HL-60 (cell line): Measurements from ENCODE around the gene RAD50.

Experiments
- DNase-seq, 2 experiments: peaks; one replicate each; pipeline ENCODE4 v3.0.0-alpha.2; 2010 to 2020; ENCODE audit warnings: low read depth in 1 of 2, low spot score in 1 of 2
- H3K27ac ChIP-seq: fragments of 250-450 bp; sonication (Bioruptor Pico); replicated peaks from 2 replicates; pipeline ENCODE4 v1.5.1; 2020; ENCODE audit warnings: mild to moderate bottlenecking, moderate library complexity
- H3K27me3 ChIP-seq: fragments of 250-450 bp; sonication (Bioruptor Pico); 2 replicates; pipeline ENCODE4 v1.5.1; 2021; ENCODE audit warnings: mild to moderate bottlenecking, moderate library complexity; ENCODE audit not compliant: insufficient read depth, poor library complexity, severe bottlenecking
- H3K4me3 ChIP-seq: replicated peaks from 2 replicates; pipeline ENCODE4 v1.5.1; 2011; ENCODE audit warnings: mild to moderate bottlenecking, control low read depth, low read length; ENCODE audit not compliant: insufficient read depth
- GABPA ChIP-seq: IDR thresholded peaks from 2 replicates; pipeline ENCODE4 v1.6.1; 2012; ENCODE audit warnings: low read depth
- POLR2AphosphoS5 ChIP-seq: IDR thresholded peaks from 2 replicates; pipeline ENCODE4 v1.6.1; 2012; ENCODE audit warnings: low read depth
- SPI1 ChIP-seq: IDR thresholded peaks from 2 replicates; pipeline ENCODE4 v1.6.1; 2012; ENCODE audit warnings: low read depth, mild to moderate bottlenecking, borderline replicate concordance
- TF ChIP-seq, protein P1 (sequence below): IDR thresholded peaks from 2 replicates; pipeline ENCODE4 v1.6.1; 2012; ENCODE audit warnings: low read depth; ENCODE audit not compliant: insufficient replicate concordance
- TF ChIP-seq, protein P2 (sequence below): IDR thresholded peaks from one replicate; pipeline ENCODE4 v1.5.1; 2011; ENCODE audit warnings: low read length, control low read depth, inconsistent platforms; ENCODE audit not compliant: insufficient read depth

The RAD50 gene

DNA sequence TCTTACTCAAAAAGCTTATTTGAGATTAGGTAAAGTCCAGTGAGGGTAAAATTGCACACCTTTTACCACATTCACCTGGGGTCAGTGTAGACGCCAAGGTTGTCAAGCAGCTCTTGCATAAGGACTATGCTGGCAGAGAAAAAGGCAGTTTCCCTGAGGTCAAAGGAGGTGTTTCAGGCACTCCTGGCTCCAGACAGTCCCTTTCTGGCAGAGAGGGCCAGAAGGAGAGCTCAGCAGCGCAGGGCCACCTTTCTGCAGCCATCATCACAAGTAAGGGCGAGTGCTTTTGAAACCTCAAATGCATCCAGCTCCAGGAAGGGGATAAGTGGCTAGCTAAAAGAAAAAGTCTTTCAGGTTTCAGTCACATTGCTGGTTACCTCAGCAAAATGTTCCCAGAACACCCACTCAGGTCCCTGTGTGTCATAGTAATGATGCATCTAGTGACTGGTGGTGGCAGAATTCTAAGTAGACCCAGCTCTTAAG lies 84.5 kb downstream of the RAD50 start:
- TF ChIP-seq, protein P1, sequence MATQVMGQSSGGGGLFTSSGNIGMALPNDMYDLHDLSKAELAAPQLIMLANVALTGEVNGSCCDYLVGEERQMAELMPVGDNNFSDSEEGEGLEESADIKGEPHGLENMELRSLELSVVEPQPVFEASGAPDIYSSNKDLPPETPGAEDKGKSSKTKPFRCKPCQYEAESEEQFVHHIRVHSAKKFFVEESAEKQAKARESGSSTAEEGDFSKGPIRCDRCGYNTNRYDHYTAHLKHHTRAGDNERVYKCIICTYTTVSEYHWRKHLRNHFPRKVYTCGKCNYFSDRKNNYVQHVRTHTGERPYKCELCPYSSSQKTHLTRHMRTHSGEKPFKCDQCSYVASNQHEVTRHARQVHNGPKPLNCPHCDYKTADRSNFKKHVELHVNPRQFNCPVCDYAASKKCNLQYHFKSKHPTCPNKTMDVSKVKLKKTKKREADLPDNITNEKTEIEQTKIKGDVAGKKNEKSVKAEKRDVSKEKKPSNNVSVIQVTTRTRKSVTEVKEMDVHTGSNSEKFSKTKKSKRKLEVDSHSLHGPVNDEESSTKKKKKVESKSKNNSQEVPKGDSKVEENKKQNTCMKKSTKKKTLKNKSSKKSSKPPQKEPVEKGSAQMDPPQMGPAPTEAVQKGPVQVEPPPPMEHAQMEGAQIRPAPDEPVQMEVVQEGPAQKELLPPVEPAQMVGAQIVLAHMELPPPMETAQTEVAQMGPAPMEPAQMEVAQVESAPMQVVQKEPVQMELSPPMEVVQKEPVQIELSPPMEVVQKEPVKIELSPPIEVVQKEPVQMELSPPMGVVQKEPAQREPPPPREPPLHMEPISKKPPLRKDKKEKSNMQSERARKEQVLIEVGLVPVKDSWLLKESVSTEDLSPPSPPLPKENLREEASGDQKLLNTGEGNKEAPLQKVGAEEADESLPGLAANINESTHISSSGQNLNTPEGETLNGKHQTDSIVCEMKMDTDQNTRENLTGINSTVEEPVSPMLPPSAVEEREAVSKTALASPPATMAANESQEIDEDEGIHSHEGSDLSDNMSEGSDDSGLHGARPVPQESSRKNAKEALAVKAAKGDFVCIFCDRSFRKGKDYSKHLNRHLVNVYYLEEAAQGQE, result no peak
- TF ChIP-seq SPI1 (no peak), POLR2AphosphoS5 (no peak), GABPA (no peak)
- TF ChIP-seq, protein P2, sequence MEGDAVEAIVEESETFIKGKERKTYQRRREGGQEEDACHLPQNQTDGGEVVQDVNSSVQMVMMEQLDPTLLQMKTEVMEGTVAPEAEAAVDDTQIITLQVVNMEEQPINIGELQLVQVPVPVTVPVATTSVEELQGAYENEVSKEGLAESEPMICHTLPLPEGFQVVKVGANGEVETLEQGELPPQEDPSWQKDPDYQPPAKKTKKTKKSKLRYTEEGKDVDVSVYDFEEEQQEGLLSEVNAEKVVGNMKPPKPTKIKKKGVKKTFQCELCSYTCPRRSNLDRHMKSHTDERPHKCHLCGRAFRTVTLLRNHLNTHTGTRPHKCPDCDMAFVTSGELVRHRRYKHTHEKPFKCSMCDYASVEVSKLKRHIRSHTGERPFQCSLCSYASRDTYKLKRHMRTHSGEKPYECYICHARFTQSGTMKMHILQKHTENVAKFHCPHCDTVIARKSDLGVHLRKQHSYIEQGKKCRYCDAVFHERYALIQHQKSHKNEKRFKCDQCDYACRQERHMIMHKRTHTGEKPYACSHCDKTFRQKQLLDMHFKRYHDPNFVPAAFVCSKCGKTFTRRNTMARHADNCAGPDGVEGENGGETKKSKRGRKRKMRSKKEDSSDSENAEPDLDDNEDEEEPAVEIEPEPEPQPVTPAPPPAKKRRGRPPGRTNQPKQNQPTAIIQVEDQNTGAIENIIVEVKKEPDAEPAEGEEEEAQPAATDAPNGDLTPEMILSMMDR, result no peak
- Histone ChIP-seq H3K27me3 (no peaks in the 10 kb centered on the region), H3K4me3 (no peak overlapping the region), H3K27ac (no peak overlapping the region)
- no peak for DNase-seq

DNA sequence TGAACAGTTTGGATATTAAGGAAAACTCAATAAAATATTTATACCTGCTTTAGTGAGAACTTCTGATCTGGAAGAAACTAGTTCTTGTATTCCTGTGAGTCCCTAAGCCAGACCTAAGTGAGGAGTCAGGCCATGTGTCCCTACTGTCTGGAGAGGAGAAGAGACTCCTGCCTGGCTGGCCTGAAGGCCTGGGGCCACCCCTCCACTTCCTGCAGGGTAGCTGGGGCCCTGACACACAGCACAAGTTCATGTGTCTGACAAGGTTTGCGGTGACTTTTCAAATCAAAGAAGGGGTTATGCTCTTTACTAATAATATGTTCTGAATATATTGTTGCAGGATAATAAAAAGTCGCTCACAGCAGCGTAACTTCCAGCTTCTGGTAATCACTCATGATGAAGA lies 85.1 kb downstream of the RAD50 start:
- Histone ChIP-seq H3K27ac (no peak overlapping the region), H3K4me3 (no peak overlapping the region), H3K27me3 (no peaks in the 10 kb centered on the region)
- TF ChIP-seq POLR2AphosphoS5, result no peak
- TF ChIP-seq, protein P1, result no peak
- TF ChIP-seq SPI1, result no peak
- TF ChIP-seq GABPA, result no peak
- TF ChIP-seq, protein P2, result no peak
- no peak for DNase-seq

DNA sequence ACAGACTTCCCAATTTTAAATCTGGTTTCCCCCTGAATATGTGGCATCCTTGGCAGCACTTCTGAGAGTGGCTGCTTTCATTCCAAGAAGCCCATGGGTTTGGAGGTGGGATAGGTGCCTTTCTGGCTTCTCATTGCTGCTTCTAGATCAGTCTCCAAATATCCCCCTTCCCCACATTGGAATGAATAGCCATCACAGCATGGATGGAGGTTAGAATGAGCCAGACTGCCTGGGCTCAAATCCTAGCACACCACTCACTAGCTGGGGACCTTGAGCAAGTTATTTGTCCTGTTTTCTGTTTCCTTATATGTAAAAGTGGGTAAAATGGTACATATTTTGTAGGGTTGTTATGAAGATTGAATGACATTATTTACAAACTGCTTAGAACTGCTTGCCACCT lies 87.4 kb downstream of the RAD50 start:
- H3K4me3 ChIP-seq, result no peak overlapping the region
- DNase-seq, result no peak
- TF ChIP-seq SPI1 (no peak), GABPA (no peak), POLR2AphosphoS5 (no peak)
- TF ChIP-seq, protein P1, result no peak
- TF ChIP-seq, protein P2, result no peak
- H3K27ac ChIP-seq, result no peak overlapping the region
- no peaks in the 10 kb centered on the region for H3K27me3 ChIP-seq
